ENCODE data around the gene PTAFR. TPM values are rescaled to one million over a fixed set of nuclear protein-coding genes. Genes with fewer than 3 reads are reported as not detected.

Gene PTAFR
- total RNA-seq, 2 experiments from 2014 or later: 0.20 to 0.56 TPM

DNA sequence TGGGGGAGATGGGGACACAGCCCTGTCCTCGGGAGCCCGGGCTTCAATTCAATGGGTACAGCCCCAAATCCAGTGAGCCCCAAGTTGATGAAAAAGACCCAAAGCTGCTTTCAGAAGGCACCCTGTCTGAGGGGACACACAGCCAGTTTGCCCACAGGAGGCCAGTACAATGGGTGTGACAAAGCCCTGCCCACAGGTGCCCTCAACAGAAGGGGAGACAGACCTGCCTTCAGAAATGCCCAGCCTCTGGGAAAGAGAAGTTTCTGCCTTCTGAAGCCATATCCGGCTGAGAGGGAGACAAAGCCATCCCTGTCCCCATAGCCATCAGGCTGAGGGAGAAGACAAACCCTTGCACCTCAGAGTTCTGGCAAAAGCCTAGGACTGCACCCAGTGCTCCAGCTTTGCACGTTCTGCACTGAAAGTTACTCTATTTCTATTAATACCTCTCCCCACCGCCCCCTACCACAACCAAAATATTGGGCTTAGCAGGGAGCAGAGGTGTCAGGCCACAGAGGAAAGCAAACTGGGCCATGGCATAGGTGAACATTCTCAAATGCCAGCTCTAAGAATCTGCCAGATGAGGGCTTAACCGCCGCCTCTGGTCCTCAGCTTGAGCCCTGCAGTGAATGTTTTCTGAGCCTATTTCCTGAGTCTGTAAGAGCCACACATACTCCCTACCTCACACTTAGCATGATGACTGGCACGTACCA is 18.0 kb upstream of the PTAFR start:
- no peak overlapping the region for H3K4me3 Mint-ChIP-seq
- ChIA-PET CTCF (no interaction called here), POLR2A (interaction anchor here (0.6 kb wide), 1 partner anchor 44 kb away, joined by 3 read pairs; no protein-coding TSS in a partner anchor)

DNA sequence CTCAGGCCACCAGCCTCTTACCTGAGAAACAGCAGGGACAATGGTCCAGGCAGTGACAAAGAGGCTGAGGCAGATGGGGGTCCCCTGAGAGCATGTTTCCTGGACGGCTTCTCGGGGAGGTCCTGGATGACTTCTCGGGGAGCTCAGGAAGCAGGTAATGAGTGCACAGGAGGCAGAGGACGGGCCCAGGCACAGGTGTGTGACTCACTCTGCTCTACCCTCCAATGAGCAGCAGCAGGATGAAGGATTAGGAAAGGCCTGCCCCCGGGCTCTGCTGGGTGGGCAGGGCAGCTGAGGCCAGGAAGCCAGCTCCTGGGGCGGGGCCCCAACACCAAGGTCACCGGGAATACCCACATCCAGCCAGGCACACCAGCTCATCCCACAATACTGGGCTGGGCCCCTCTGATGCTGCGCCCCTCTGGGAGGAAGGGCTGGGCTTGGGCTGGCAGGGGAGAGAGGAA is 17.2 kb upstream of the PTAFR start:
- Mint-ChIP-seq H3K36me3 (ENCODE audit: low read depth) (peaks cover 25% of the 10 kb centered on the region), H3K9me3 (peaks cover 2% of the 10 kb centered on the region), H3K27ac (no peak overlapping the region), H3K4me1 (peaks cover 20% of the 10 kb centered on the region), H3K27me3 (peaks cover 10% of the 10 kb centered on the region), H3K4me3 (no peak overlapping the region)
- CTCF ChIA-PET: no interaction called here
- no peak for DNase-seq
- POLR2A ChIA-PET: no interaction called here

More for the DNA sequence above, 18.0 kb upstream of the PTAFR start:
- peaks cover 33% of the 10 kb centered on the region for H3K36me3 Mint-ChIP-seq (ENCODE audit: low read depth)
- H3K27me3 Mint-ChIP-seq: peaks cover 10% of the 10 kb centered on the region
- H3K9me3 Mint-ChIP-seq: peaks cover 5% of the 10 kb centered on the region
- peaks cover 27% of the 10 kb centered on the region for H3K4me1 Mint-ChIP-seq
- DNase-seq: no peak
- no peak overlapping the region for H3K27ac Mint-ChIP-seq

DNA sequence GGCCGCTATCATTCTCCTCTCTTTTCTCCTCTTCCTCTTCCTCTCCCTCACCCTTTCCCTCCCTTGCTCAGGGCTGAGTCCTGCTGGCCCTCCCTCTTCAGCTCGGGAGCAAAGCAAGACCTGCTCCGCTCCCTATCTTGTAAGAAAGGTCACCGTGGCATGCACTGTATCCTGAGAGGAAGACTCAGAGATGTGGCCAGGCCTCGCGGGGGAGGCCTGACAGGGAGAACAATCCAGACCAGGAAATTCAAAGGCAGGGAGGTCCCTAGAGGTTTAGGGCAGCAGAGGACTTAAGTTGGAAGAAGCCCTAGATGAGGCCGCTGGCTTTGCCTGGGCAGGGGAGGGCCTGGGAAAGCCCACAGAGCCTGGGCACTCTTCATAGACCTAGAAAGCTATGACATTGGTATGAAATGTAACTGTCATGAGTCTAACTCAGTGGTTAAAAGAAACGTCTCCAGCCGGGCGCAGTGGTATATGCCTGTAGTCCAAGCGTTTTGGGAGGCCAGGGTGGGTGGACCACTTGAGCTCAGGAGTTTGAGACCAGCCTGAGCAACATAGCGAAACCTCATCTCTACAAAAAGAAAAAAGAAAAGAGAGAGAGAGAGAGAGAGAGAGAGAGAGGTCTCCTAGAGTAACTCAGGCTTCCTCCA is 14.6 kb upstream of the PTAFR start:
- ChIA-PET POLR2A (no interaction called here), CTCF (no interaction called here)
- DNase-seq: no peak
- H3K4me3 Mint-ChIP-seq: no peak overlapping the region
- H3K27me3 Mint-ChIP-seq: peaks cover 15% of the 10 kb centered on the region
- no peaks in the 10 kb centered on the region for H3K4me1 Mint-ChIP-seq
- peaks cover 4% of the 10 kb centered on the region for H3K36me3 Mint-ChIP-seq (ENCODE audit: low read depth)
- H3K9me3 Mint-ChIP-seq: no peaks in the 10 kb centered on the region
- no peak overlapping the region for H3K27ac Mint-ChIP-seq

DNA sequence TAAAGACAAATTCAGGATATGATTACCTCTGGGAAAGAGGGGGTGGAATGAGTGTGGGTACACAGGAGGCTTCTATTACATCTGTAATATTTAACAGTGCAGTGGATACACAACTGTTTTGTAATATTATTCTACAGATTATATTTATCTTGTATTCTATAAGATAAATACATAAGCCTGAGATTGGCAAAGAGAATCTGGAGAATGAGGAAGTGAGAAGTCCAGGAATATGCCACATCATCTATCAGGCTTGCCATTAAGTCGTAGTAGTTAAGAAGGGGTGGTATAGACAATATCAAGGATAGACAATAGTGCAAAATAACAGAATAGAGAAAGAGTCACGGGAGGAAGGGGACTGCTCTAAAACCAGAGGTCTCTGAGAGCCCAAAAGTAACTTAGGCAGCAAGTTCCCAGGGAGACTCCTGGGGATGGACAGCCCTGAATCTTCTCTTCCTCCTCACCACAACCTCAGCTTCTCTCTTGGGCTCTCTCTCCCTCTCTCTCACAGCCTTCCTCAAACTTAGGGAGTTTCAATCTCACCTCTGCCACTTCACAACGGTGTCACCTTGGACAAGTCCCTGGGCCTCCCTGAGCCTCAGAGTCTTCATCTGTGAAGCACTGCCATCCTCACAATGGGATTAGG is 14.0 kb upstream of the PTAFR start:
- POLR2A ChIA-PET: no interaction called here
- peaks cover 20% of the 10 kb centered on the region for H3K27me3 Mint-ChIP-seq
- no peak for DNase-seq
- H3K9me3 Mint-ChIP-seq: no peaks in the 10 kb centered on the region
- peaks cover 4% of the 10 kb centered on the region for H3K36me3 Mint-ChIP-seq (ENCODE audit: low read depth)
- CTCF ChIA-PET: no interaction called here
- H3K27ac Mint-ChIP-seq: no peak overlapping the region
- no peak overlapping the region for H3K4me3 Mint-ChIP-seq
- no peaks in the 10 kb centered on the region for H3K4me1 Mint-ChIP-seq

DNA sequence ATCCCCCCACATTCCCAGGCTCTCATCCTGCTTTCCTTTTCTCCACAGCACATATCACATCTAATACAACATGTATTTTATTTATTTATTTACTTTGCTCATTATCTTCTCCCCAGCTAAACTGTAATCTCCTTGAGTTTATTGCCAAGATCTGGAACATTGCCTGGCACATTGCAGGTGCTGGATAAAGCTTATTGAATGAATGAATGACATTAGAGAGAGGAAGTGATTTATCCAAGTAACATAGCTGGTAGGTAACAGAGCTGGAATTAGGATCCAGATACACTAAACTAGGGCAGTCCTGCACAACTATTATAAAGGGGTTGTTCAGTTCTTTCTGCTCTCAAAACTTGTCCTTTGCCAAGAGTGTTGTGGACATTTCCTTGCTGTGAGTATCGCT is 8.6 kb upstream of the PTAFR start:
- Mint-ChIP-seq H3K4me1 (peaks cover 16% of the 10 kb centered on the region), H3K36me3 (ENCODE audit: low read depth) (peaks cover 1% of the 10 kb centered on the region), H3K27me3 (peaks cover 40% of the 10 kb centered on the region), H3K27ac (no peak overlapping the region), H3K9me3 (no peaks in the 10 kb centered on the region), H3K4me3 (no peak overlapping the region)
- ChIA-PET CTCF (interaction anchor here (1.8 kb wide), 1 partner anchor 24 kb away, joined by 4 read pairs; no protein-coding TSS in a partner anchor), POLR2A (no interaction called here)
- DNase-seq: no peak

DNA sequence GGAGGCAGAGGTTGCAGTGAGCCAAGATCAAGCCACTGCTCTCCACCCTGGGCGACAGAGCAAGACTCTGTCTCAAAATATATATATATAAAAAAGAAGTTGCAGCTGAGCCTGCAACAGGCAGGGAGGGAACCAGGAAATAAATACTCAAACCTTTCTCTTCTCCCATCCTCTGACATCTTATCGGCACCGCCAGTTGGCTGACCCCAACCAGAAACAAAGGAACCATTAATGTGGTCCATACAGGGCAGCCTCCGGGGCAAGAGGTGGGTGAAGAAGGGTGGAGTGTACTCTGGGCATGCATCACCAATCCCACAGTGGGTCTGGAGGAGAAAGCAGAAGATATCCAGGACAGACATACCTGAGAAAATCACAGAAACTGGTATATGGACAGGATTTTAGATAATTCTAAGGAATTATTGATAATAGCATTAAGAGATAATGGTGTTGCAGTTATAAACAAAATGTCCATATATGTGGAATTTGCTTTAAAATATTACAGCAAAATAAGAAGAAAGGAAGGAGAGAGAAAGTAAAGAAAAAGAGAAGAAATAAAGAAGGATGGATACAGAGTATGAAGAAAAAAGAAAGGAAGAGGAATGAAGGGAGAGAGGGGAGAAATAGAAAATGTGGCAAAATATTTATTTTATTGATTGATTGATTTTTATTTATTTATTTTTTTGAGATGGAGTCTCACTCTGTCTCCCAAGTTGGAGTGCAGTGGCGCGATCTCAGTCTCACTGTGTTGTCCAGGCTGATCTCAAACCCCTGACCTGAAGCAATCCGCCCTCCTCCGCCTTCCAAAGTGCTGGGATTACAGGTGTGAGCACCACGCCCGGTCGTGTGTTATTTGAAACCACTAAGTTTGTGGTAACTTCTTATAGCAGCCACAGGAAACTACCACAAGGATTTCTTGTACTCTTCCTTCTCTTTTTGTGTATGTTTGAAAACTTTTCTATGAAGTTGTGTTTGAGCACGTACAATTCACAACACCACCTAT is 4.1 kb upstream of the PTAFR start:
- Mint-ChIP-seq H3K27me3 (peaks cover 67% of the 10 kb centered on the region), H3K4me3 (peak overlapping the region; percentile 5), H3K4me1 (peaks cover 16% of the 10 kb centered on the region), H3K36me3 (ENCODE audit: low read depth) (peaks cover 1% of the 10 kb centered on the region), H3K27ac (no peak overlapping the region), H3K9me3 (no peaks in the 10 kb centered on the region)
- DNase-seq: no peak
- CTCF ChIA-PET: no interaction called here
- POLR2A ChIA-PET: no interaction called here

DNA sequence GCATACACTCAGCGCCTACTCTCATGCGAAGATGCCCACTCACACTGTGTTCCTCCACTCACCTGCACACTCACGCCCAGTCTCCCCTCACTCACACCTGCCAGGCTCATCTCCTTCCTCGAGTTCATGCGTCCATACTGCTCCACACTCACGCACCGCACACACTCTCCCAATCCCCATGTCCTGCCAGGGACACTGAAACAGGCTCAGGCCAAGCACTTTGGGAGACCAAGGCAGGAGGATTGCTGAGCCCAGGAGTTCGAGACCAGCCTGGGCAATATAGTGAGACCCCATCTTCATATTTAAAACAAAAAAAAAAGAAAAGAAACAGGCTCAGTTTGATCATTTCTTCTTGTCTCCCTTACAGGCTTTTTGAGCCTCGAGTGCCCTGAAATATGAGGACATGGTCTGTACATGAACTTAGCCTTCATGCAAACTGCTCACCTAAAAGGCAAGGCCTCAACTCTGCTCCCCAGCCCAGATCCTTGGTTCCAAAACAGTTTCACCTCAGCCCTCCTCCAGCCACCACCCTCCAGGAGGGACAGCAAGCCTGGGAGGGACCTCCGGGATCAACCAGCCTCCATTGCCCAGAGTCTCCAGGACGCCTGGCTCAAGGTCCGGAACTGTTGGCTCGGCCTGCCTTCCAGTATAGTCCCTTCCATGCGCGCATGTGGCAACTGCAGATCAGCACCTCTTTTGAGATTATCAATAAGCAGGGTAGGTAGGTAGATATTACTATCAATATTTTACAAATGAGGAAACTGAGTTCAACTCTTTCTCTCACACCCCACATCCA is 2.4 kb upstream of the PTAFR start:
- Mint-ChIP-seq H3K36me3 (ENCODE audit: low read depth) (peaks cover 2% of the 10 kb centered on the region), H3K27me3 (peaks cover 70% of the 10 kb centered on the region), H3K27ac (no peak overlapping the region), H3K4me1 (peaks cover 17% of the 10 kb centered on the region), H3K9me3 (no peaks in the 10 kb centered on the region), H3K4me3 (no peak overlapping the region)
- ChIA-PET POLR2A (no interaction called here), CTCF (no interaction called here)
- DNase-seq: no peak

DNA sequence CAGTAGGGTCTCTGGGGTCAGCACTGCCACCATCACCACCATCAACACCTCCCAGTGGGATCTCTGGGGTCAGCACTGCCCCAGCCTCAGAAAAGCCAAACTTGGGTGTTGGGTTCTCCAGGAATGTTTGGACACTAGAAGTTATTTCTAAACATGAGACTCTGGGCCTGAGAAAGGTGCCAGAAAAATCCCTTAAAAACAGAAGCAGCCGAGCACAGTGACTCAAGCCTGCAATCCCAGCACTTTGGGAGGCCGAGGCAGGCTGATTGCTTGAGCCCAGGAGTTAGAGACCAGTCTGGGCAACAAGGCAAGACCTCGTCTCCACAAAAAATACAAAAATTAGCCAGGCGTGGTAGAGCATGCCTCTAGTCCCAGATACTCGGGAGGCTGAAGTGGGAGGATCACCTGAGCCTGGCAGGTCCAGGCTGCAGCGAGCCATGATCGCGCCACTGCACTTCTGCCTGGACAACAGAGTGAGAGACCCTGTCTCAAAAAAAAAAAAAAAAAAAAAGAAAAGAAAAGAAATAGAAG is 470 bp downstream of the PTAFR start:
- no peak for DNase-seq
- Mint-ChIP-seq H3K27ac (no peak overlapping the region), H3K36me3 (ENCODE audit: low read depth) (peaks cover 3% of the 10 kb centered on the region), H3K4me3 (no peak overlapping the region), H3K4me1 (peaks cover 33% of the 10 kb centered on the region), H3K27me3 (peaks cover 71% of the 10 kb centered on the region), H3K9me3 (no peaks in the 10 kb centered on the region)
- POLR2A ChIA-PET: no interaction called here
- CTCF ChIA-PET: interaction anchor here (1.0 kb wide), 1 partner anchor 20 kb away, joined by 3 read pairs; no protein-coding TSS in a partner anchor

DNA sequence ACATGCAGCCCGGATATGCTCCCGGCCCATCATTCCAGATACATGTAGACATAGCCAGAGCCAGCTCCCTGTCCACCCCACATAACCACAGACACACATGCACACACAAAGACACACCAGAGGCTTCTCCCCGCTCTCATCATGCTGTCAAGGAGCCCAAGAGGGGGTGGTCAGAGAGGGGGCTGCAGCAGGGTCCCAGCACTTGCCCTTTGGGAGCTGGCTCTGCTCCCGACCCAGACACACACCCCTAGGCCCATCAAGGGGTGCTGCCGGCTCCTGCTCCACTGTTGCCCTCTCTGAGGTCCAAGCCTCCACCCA is 2.6 kb downstream of the PTAFR start:
- H3K27ac Mint-ChIP-seq: no peak overlapping the region
- peaks cover 61% of the 10 kb centered on the region for H3K27me3 Mint-ChIP-seq
- CTCF ChIA-PET: interaction anchor here (1.1 kb wide), 1 partner anchor 30 kb away, joined by 5 read pairs; no protein-coding TSS in a partner anchor
- H3K36me3 Mint-ChIP-seq (ENCODE audit: low read depth): peaks cover 5% of the 10 kb centered on the region
- H3K4me3 Mint-ChIP-seq: no peak overlapping the region
- H3K9me3 Mint-ChIP-seq: no peaks in the 10 kb centered on the region
- POLR2A ChIA-PET: no interaction called here
- peaks cover 39% of the 10 kb centered on the region for H3K4me1 Mint-ChIP-seq
- no peak for DNase-seq

DNA sequence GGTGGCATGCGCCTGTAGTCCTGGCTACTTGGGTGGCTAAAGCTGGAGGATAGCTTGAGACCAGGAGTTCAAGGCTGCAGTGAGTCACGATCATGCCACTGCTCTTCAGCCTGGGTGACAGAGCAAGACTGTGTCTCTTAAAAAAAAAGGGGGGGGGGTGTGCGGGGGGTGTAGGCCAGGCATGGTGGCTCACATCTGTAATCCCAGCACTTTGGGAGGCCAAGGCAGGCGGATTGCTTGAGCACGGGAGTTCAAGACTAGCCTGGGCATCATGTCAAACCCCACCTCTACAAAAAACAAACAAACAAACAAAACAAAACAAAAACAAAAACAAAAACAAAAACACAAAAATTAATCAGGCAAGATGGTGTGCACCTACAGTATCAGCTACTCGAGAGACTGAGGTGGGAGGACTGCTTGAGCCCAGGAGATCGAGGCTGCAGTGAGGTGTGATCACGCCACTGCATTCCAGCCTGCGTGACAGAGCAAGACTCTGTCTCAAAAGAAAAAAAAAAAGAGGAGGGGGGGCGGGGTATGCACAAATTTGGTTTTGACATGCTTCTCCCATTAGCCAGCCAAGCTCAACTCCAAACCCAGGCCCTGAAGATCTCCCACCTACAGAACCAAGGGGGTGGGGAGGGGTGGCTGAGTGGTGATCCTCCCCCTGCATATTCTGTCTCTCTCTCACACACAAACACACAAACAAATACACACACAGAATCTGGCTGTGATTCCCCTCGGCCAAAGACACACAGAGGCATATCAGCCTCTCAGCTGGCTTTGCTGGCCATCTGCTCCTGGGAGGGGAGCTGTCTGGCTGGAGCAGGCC is 3.1 kb downstream of the PTAFR start:
- H3K27me3 Mint-ChIP-seq: peaks cover 56% of the 10 kb centered on the region
- DNase-seq: no peak
- peaks cover 5% of the 10 kb centered on the region for H3K36me3 Mint-ChIP-seq (ENCODE audit: low read depth)
- no peak overlapping the region for H3K4me3 Mint-ChIP-seq
- no peaks in the 10 kb centered on the region for H3K9me3 Mint-ChIP-seq
- no peak overlapping the region for H3K27ac Mint-ChIP-seq
- peaks cover 45% of the 10 kb centered on the region for H3K4me1 Mint-ChIP-seq
- CTCF ChIA-PET: interaction anchor here (0.6 to 1.1 kb wide), 5 partner anchors 10 to 82 kb away, joined by 3 to 5 read pairs (median 3); no protein-coding TSS in a partner anchor
- POLR2A ChIA-PET: interaction anchor here (0.7 kb wide), 2 partner anchors 446 to 1019 kb away, joined by 4 read pairs; no protein-coding TSS in a partner anchor

DNA sequence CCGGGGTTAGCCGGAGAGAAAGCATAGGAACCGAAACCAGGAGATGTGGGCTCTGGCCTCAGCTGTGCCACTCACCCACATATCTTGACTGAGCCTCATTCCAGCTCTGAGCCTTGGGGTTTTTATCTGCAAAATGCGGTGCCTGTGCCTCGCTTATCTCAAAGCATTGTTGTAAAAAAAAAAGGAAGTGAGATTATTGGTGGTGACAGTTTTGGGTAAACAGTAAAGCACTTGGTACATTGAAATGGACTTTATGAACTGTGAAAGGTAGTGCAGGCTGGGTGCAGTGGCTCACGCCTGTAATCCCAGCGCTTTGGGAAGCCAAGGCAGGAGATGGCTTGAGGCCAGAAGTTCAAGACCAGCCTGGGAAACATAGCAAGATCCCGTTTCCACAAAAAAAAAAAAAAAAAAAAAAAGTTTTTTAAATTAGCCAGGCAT is 3.8 kb downstream of the PTAFR start:
- DNase-seq: peak; percentile 63
- Mint-ChIP-seq H3K27me3 (peaks cover 57% of the 10 kb centered on the region), H3K4me3 (peak overlapping the region; percentile 28), H3K27ac (peak overlapping the region; percentile 10), H3K36me3 (ENCODE audit: low read depth) (peaks cover 5% of the 10 kb centered on the region), H3K9me3 (no peaks in the 10 kb centered on the region), H3K4me1 (peaks cover 48% of the 10 kb centered on the region)
- ChIA-PET POLR2A (interaction anchor here (0.6 to 0.7 kb wide), 3 partner anchors 85 to 1020 kb away, joined by 3 to 4 read pairs (median 4); partner anchors contain the start of gene EYA3), CTCF (interaction anchor here (0.6 to 0.7 kb wide), 4 partner anchors 11 to 81 kb away, joined by 3 read pairs; no protein-coding TSS in a partner anchor)
